GM12878 (cell line): ENCODE measurements around the gene SKOR2. TPM values are rescaled to one million over a fixed set of nuclear protein-coding genes. Genes with fewer than 3 reads are reported as not detected.

Experiments
- CUX1 ChIP-seq: IDR thresholded peaks from 2 replicates; pipeline ENCODE4 v1.6.1; 2012; ENCODE audit warnings: improper control_type of control experiment, low read depth, low read length; ENCODE audit not compliant: insufficient replicate concordance
- NR2C2 ChIP-seq: IDR thresholded peaks from 2 replicates; pipeline ENCODE4 v1.6.1; 2011; ENCODE audit warnings: borderline replicate concordance, low read depth; ENCODE audit not compliant: control insufficient read depth, insufficient read length
- NR2F1 ChIP-seq: fragments of 450-650 bp; conservative IDR thresholded peaks from 2 replicates; pipeline ENCODE4 v1.6.1; 2017; ENCODE audit warnings: mild to moderate bottlenecking
- SIN3A ChIP-seq: IDR thresholded peaks from 2 replicates; pipeline ENCODE4 v1.6.1; 2012; ENCODE audit warnings: low read depth, low read length, improper control_type of control experiment
- polyA plus RNA-seq, 11 experiments: library from polyadenylated mRNA; depleted of rRNA in 4 of 11; unstranded in 6 of 11; stranded (reverse) in 5 of 11; fragments of >200 nt; fragmentation: Nextera tagmentation in 4 of 11; fragmentation: Illumina TruSeq in 1 of 11; extraction: Ambion mirVana in 4 of 11; extraction: Trizol in 1 of 11; gene quantifications; 1 replicate in 1 of 11; 2 replicates in 10 of 11; pipeline versions ENCODE4 v1.2.1 to v1.2.3, GENCODE V29; 2011 to 2016; ENCODE audit warnings: inconsistent platforms in 2 of 11, missing spikeins in 2 of 11, low read depth in 1 of 11
- total RNA-seq, 4 experiments: library from RNA; depleted of rRNA in 3 of 4; stranded (reverse); fragments of >200 nt in 3 of 4; fragmentation: Illumina TruSeq in 1 of 4; extraction: Trizol in 1 of 4; gene quantifications; 2 replicates each; pipeline versions ENCODE4 v1.2.1 to v1.2.3, GENCODE V29; 2013 to 2021
- TF ChIP-seq, protein P1 (sequence below): fragments of 450-650 bp; IDR thresholded peaks from 2 replicates; pipeline ENCODE4 v1.6.1; 2017; ENCODE audit warnings: mild to moderate bottlenecking
- TF ChIP-seq, protein P2 (sequence below): IDR thresholded peaks from 2 replicates; pipeline ENCODE4 v1.6.1; 2011; ENCODE audit warnings: low read depth, low read length, improper control_type of control experiment, borderline replicate concordance

SKOR2 gene
- total and polyA plus RNA-seq, 10 of the 15 experiments (the other 5 are each of a cell fraction or from before 2014, with no cell fraction given), result not detected

DNA sequence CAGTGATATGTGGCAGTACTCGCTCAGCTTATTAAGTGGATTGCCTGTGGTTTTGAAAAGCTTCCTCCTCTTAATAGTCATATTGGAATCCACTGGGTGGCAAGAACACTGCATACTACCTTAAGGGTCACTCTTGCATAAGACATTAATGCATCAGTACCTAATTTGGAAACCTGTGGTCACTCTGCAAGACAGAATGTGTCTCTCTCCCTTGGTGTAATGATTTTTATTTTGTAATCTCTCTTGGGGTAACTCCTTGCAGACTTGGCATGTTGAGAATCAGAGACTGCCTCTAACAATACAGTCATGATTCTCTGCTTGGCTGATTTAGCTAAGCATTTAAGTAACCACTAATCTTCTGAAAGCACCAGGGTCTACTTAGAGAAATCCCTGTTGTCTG is 42.3 kb downstream of the SKOR2 start (continued):
- TF ChIP-seq CUX1 (no peak), NR2F1 (no peak), SIN3A (no peak), NR2C2 (no peak)
- TF ChIP-seq, protein P1, sequence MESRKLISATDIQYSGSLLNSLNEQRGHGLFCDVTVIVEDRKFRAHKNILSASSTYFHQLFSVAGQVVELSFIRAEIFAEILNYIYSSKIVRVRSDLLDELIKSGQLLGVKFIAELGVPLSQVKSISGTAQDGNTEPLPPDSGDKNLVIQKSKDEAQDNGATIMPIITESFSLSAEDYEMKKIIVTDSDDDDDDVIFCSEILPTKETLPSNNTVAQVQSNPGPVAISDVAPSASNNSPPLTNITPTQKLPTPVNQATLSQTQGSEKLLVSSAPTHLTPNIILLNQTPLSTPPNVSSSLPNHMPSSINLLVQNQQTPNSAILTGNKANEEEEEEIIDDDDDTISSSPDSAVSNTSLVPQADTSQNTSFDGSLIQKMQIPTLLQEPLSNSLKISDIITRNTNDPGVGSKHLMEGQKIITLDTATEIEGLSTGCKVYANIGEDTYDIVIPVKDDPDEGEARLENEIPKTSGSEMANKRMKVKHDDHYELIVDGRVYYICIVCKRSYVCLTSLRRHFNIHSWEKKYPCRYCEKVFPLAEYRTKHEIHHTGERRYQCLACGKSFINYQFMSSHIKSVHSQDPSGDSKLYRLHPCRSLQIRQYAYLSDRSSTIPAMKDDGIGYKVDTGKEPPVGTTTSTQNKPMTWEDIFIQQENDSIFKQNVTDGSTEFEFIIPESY, result no peak
- TF ChIP-seq, protein P2, sequence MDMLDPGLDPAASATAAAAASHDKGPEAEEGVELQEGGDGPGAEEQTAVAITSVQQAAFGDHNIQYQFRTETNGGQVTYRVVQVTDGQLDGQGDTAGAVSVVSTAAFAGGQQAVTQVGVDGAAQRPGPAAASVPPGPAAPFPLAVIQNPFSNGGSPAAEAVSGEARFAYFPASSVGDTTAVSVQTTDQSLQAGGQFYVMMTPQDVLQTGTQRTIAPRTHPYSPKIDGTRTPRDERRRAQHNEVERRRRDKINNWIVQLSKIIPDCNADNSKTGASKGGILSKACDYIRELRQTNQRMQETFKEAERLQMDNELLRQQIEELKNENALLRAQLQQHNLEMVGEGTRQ, result no peak
